NCI-H82 (cell line): ENCODE results near the gene USP14.
A peak's percentile ranks its signal among the peaks of the same experiment; 100 is the strongest.
"Not testable (repeated sequence)": the region's sequence is repeated elsewhere in the genome, so short reads cannot be mapped to it uniquely, and the experiment has no call there.

Experiments used
- DNase-seq: peaks from one replicate; lab custom pipeline; 2025; lab: John Stamatoyannopoulos, UW

The USP14 gene

DNA sequence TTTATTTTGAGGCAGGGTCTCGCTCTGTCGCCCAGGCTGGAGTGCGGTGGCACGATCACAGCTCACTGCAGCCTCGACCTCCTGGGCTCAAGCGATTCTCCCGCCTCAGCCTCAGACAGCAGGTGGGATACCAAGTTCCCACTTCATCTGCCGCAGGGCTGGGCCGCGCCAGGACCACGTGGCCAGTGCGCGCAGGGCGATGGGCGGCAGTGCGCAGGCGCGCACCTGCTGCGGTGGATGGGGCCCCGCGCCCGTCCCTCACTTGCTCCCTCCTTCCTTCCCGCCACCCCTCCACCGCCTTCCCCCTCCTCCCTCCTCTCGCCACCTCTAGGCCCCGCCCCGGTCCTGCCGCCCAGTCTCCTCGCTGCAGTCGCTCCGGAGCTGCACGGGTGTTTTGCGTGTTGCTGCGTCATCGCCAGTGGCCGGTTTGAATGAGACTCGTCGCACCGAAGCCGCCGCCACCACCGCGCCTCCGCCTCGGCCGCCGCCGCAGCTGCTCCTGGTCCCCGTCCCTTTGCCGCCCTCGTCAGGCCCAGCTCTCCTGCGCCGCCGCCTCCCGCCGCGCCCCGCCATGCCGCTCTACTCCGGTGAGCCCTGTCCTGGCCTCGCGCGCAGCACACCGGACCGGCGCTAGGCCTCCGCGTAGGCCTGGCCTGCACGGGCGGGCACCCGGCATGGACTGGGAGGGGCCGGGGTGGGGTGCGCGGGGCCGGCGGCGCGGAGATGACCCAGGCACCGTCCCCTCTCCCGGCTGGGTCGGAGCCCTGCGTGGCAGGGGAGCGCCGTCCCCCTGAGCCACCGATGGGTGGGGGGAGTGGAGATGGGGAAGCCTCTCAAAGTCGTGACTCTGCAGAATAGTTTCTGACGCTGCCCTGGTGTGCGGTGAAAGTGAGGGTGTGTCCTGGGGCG is at the start of gene USP14:
Gene USP14 (plus strand): TSS at position 430 of the 909 bp plus-strand sequence. CDS start 142 bp downstream, at position 572.
- DNase-seq = peak; percentile 99

DNA sequence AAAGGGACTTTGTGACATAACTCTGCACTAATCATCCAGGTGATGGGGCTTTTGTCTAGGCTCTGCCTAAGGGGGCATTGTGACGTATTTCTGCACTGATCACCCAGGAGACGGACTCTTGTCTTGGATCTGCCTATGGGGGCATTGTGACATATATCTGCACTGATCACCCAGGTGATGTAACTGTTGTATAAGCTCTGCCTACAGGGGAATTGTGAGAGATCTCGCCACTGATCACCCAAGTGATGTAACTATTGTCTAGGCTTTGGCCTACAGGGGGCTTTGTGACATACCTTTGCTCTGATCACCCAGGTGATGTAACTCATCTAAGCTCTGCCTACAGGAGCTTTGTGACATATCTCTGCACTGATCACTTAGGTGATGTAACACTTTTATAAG is 49.7 kb upstream of the USP14 start:
- not testable (repeated sequence) for DNase-seq

DNA sequence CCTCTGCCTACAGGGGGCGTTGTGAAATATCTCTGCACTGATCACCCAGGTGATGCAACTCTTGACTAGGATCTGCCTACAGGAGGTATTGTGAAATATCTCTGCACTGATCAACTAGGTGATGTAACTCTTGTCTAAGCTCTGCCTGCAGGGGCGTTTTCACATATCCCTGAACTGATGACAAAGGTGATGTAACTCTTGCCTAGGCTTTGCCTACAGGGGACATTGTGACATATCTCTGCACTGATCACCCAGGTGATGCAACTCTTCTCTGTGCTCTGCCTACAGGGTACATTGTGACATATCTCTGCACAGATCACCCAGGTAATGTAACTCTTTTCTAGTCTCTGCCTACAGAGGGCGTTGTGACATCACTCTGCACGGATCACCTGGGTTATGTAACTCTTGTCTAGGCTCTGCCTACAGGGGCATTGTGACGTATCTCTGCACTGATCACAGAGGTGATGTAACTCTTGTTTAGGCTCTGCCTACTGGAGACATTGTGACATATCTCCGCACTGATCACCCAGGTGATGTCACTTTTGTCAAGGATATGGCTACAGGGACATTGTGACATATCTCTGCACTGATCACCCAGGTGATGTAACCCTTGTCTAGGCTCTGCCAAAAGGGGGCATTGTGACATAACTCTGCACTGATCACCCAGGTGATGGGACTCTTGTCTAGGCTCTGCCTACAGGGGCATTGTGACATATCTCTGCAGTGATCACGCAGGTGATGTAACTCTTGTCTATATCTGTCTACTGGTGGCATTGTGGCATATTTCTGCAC is 49.0 kb upstream of the USP14 start:
- DNase-seq = not testable (repeated sequence)

DNA sequence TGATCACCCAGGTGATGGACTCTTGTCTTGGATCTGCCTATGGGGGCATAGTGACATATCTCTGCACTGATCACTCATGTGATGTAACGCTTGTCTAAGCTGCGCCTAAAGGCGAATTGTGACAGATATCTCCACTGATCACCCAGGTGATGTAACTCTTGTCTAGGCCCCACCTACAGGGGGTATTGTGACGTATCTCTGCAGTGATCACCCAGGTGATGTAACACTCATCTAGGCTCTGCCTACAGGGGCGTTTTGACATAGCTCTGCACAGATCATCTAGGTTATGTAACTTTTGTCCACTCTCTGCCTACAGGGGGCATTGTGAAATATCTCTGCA is 48.5 kb upstream of the USP14 start:
- DNase-seq = not testable (repeated sequence)

DNA sequence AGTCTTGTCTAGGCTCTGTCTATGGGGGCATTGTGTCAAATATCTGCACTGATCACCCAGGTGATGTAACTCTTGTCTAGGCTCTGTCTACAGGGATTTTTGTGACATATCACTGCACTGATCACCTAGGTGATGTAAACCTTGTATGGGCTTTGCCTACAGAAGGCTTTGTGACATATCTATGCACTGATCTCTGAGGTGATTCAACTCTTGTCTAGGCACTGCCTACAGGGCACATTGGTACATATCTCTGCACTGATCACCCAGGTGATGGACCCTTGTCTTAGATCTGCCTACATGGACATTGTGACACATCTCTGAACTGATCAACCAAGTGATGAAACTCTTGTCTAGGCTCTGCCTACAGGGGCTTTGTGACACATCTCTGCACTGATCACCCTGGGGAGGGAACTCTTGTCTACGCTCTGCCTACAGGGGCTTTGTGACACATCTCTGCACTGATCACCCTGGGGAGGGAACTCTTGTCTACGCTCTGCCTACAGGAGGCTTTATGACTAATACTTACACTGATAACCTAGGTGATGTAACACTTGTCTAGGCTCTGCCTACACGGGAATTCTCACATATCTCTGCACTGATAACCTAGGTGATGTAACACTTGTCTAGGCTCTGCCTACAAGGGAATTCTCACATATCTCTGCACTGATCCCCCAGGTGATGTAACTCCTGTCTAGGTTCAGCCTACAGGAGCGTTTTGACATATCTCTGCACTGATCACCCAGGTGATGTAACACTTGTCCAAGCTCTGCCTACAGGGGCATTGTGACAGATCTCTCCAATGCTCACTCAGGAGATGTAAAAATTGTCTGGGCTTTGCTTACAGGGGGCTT is 47.8 kb upstream of the USP14 start:
- DNase-seq = not testable (repeated sequence)

DNA sequence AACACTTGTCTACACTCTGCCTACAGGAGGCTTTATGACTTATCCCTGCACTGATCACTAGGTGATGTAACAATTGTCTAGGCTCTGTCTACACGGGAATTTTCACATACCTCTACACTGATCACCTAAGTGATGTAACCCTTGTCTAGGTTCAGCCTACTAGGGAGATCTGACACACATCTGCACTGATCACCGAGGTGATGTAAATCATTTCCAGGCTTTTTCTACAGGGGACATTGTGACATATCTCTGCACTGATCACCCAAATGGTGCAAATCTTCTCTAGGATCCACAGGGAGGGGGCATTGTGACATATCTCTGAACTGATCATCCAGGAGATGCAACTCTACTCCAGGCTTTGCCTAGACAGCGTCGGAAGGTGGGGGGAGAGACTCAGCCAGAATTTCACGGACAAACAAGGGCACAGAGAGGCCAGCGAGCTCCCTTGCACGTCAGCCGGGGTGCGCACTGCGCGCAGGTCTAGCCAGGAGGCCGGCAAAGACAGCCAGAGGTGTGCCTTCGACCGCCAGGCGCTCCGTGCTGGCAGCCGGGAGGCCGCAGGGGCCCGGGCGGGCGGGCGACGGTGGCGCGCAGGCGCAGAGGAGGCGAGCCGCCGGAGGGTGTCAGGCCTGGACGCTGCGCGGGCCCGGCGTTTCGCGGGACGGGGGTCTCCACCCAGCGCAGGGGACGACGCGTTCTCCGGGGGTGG is 46.9 kb upstream of the USP14 start:
- DNase-seq = no peak

DNA sequence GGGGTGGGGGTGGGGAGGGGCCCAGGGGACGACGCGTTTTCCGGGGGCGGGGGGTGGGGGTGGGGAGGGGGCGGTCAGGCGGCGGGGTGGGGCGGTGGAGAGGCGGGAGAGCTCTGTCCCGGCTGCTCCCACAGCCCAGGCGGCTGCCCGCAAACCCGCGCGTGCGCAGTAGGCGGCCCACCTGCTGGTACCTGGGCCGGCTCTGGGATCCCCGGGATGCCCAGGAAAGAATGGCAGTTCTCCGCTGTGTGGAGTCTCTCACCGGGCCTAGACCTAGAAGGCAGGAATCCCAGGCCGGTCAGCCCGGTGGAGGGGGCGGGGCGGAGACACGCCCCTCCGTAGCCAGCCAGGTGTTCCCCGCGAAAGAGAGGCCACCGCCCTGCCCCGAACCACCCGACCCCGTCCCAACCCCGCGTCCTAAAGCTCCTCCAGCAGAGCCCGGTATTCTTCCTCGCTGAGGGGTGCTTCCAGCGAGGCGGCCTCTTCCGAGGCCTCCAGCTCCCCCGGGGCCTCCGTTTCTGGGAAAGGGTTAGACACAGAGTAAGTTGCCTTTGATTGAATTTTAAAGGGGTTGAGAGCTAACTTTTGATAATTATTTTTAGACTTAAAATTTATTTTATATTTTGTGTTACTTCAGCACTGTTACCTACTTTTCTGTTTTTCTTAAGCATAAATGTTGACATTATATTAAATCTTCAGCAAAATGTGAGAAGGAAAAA is 46.2 kb upstream of the USP14 start:
- DNase-seq = not testable (repeated sequence)

DNA sequence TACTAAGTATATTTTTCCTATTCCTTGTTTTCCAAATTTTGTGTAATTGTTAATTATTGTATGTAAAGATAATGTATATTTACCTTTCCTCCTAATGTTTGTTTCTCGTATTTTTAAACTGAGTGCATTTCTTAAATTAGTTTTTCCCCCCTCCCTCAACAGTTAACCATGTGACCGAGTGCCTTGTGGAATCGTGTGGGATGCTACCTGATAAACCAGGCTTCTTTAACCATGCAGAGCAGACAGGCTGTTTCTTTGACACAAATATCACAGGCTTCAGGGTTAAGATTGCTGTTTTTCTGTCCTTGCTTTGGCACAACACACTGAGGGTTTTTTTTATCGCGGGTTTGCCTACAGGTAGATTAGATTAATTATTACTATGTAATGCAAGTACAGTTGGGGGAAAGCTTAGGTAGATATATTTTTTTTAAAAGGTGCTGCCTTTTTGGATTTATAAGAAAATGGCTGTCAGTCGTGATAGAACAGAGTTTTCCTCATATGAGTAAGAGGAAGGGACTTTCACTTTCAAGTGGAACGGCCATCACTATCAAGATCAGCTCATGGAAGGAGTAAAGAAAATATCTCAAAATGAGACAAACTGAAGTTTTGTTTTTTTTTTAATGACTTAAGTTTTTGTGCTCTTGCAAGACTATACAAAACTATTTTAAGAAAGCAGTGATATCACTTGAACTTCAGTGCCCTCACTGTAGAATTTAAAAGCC is 37.7 kb upstream of the USP14 start:
- not testable (repeated sequence) for DNase-seq

DNA sequence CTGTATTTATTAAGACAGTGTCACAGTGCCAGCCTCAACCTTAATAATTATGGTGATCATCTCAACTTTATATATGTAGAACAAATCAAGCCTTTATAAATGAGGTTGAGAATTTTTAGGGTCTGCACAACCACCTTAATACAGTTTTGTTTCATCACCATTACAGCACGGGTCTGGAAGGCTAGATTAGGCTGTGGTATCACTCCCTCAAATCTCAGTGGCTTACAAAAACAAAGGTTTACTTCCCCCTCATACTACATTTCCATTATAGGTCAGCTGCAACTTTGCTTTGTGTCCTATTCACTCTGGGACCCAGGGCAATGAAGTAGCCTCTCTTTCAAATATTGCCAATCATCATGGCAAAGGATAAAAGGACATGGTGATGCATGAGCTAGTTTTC is 23.3 kb upstream of the USP14 start:
- no peak for DNase-seq

DNA sequence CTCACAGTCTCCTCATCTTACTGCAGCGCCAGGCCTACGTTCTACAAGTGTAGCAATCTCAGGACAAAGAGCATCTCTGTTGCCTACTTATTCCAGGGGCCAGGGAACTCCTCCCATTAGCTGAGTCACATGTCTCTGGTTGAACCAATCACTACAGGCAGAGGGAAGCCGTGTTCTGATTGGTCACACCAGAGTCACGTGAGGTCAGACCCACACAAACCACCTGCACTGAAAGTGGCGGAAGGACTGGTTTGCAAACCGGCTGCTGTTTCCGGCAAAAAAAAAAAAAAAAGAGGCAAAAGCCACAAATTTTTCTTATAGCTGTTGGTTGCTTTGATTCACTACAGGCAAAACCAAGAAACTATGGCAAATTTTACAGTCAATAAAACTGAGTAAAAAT is 21.9 kb upstream of the USP14 start:
- DNase-seq = no peak

DNA sequence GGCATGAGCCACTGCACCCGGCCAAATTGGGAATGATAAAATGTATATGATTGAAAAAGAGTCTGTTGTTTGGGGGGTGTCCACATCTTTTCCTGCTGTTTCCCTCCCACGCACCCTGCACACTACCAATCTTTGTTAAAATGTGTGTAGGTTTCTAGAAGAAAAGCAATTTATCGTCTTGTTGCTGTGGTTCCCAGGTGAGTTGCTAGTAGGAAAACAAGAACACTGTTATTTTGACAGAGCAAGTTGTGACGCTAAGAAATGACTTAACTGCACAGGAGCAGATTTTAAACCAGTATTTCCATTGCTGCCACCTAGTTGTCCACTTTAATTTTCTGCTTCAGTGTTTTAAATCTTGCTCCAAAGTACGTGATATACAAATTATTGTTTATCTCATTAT is 21.0 kb upstream of the USP14 start:
- DNase-seq = no peak

DNA sequence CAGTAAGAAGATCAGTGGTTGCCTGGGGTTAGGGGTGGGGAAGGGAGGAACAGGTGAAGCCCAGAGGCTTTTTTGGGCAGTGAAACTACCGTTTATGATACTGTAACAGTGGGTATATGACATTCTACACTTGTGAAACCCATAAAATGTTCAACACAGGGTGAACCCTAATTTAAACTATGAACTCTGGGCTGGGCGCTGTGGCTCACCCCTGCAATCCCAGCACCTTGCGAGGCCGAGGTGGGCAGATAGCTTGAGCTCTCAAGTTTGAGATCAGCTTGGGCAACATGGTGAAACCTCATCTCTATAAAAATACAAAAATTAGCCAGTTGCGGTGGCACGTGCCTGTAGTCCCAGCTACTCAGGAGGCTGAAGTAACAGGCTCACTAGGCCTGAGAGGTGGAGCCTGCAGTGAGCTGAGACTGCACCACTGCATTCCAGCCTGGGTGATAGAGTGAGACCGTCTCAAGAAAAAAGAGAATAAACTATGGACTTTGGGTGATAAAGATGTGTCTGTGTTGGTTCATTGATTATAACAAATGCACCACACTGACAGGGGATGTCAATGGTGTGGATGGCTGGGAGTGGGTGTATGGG is 17.6 kb upstream of the USP14 start:
- no peak for DNase-seq

DNA sequence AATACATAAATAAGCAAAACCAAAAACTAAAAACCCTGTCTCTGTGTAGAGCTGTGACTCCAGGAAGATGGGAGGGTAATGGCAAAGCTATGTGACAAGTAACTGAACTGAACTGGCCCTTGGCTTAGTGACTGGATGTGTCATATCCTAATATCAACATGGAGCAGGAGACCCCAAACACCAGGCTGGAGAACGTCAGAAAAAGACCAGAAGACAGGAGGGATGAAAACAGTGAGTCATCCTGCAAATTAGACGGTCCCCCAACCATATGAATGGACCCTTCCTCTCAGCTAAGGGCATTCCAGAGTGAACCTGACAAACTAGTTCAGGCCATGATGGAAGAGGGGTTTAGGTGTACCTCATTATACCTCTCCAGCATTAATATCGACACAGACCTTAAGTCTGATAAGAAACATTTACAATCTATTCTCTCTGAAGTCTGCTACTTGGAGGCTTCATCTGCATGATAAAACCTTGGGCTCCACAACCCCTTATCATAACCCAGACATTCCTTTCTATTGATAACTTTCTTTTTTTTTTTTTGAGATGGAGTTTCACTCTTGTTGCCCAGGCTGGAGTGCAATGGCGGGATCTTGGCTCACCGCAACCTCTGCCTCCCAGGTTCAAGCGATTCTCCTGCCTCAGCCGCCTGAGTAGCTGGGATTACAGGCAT is 15.6 kb upstream of the USP14 start:
- not testable (repeated sequence) for DNase-seq

DNA sequence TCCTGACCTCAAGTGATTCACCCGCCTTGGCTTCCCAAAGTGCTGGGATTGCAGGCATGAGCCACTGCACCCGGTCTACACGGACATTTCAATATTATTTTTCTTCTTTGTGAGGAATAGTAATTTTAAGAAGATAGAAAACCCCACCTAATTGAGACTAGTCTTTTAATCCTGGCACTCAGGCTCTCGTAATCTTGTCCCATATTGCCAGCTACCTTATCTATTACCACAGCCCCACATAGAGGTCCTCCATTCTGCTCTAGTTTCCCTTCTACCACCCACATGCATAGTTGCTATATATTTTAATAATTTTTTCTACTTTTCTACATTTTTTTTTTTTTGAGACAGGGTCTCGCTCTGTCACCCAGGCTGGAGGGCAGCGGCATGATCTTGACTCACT is 9.5 kb upstream of the USP14 start:
- DNase-seq = no peak

DNA sequence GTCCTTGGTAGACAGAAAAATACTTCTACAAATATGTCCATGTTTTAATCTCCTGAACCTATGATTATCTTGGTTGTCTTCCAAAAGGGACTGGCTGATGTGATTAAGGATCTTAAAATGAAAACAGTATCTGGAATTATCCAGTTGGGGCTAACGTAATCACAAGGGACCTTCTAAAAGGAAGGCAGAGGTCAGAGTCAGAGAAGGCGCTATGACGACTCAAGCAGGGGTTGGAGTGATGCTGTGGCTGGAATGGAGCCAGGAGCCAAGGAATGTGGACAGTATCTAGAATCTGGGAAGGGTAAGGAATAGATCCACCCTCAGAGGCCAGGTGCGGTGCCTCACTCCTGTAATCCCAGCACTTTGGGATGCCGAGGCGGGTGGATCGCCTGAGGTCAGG is 4.2 kb upstream of the USP14 start:
- peak; percentile 13 for DNase-seq

DNA sequence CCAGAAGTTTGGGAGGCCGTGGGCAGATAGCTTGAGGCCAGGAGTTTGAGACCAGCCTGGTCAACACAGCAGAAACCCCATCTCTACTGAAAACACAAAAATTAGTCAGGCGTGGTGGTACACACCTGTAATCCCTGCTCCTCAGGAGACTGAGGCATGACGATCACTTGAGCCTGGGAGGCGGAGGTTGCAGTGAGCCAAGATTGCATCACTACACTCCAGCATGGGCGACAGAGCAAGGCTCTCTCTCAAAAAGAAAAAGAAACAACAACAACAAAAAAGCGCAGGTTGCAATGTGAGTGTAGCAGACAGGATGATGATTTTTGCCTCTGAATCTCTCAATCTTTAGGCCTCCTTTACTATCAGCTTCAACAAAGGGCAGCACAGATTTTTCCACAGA is 2.7 kb upstream of the USP14 start:
- DNase-seq = no peak

DNA sequence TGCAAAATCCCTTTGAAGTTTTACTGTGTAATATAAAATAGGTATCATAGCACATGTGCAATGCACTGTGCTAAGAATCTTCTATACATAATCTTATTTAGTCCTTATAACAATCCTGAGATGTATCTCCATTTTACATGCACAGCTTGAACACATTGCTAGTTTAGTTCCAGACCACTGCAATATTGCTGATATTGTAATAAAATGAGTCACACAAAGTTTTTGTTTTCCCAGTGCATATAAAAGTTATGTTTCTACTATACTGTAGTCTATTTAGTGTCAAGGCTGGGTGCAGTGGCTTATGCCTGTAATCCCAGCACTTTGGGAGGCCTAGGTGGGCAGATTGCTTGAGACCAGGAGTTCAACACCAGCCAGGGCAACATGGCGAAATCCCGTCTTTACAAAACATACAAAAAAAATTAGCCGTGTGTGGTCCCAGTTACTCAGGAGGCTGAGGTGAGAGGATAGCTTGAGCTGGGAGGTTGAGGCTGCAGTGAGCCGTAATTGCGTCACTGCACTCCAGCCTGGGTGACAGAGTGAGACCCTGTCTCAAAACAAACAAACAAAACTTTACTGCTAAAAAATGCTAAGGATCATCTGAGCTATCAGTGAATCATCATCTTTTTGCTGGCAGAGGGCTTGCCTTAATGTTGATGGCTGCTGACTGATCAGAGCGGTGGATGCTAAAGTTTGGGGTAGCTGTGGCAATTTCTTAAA is 1.7 kb upstream of the USP14 start:
- DNase-seq = no peak

DNA sequence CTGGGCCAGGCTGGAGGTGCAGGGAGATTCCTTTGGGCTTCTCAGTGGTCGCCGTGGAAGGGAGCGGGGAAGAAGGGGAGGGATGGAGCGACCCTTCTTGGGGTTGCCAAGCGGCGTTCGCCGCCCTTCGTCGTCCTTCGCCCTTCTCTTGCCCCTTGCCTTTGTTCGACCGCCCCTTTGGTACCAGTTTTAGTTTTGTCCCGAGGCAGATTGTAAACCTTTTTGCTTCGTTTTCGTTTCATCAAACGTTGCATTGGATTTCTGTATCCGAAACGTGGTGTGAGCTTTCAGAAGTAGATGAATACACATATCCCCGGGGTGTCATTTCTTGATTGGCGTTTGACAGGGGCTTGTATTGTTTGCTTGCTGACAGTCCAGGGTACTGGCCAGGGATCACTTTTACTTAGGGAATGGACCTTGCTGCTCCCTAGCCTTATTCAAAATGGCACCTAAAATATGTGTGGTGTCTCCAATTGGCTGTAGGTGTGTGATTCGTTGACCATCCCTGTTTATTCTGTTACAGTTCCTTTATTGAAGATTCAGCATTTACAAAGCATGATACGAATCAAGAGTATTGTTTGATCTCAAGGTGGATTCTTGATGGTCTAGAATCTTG is 788 bp downstream of the USP14 start:
- peak; percentile 20 for DNase-seq
